WERI-Rb-1 (cell line): ENCODE data around the gene LPP.

ENCODE experiments used
- DNase-seq: peaks from one replicate; pipeline ENCODE4 v3.0.0-alpha.2; 2020
- H3K27ac ChIP-seq: fragments of 250-450 bp; sonication (Bioruptor Pico); 2 replicates; pipeline ENCODE4 v1.5.1; 2020; ENCODE audit warnings: mild to moderate bottlenecking, moderate library complexity
- H3K27me3 ChIP-seq: fragments of 250-450 bp; sonication (Bioruptor Pico); 2 replicates; pipeline ENCODE4 v1.5.1; 2021; ENCODE audit warnings: mild to moderate bottlenecking, low read depth, moderate library complexity; ENCODE audit not compliant: insufficient read depth, severe bottlenecking
- H3K36me3 ChIP-seq: fragments of 250-450 bp; sonication (Bioruptor Pico); 2 replicates; pipeline ENCODE4 v1.5.1; 2020; ENCODE audit warnings: mild to moderate bottlenecking, moderate library complexity
- H3K4me3 ChIP-seq: 2 replicates; pipeline ENCODE4 v1.5.1; 2011; ENCODE audit warnings: low read depth, mild to moderate bottlenecking, control low read depth, low read length
- H3K9me3 ChIP-seq: fragments of 250-450 bp; sonication (Bioruptor Pico); 2 replicates; pipeline ENCODE4 v1.5.1; 2021; ENCODE audit warnings: mild to moderate bottlenecking, moderate library complexity; ENCODE audit not compliant: severe bottlenecking
- CTCF ChIP-seq: IDR thresholded peaks from 2 replicates; pipeline ENCODE4 v1.5.1; 2011; ENCODE audit warnings: low read depth, mild to moderate bottlenecking, control low read depth, inconsistent platforms, low read length

Gene LPP

DNA sequence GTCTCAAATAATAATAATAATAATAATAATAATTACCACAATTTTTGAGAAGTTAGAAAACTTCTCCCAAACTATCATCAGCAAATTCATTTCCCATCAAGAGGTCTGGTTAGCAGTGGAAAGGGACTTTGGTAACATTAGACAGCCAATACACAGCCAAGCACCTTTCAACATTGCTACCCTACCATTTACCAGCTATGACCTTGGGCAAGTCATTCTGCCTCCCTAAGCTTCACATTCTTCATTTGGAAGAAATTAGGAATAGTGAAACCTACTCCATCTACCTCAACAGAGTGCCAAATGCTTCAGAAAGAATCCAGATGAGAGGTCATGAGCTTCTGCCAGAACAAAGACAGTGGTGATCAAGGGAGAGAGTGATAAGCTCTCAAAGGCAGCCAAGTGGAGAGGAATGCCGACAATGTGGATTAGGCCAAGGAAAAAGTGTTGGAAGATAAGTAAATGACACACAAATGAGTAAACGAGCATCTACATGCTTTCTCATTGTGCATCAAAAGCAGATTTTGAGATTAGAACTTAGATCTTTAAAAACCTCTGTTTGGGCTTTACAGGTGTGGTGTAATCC is 42.9 kb upstream of the LPP start:
- no peak for TF ChIP-seq CTCF
- no peak for DNase-seq
- H3K4me3 ChIP-seq = no peak overlapping the region
- H3K36me3 ChIP-seq = no peaks in the 10 kb centered on the region
- no peaks in the 10 kb centered on the region for H3K9me3 ChIP-seq
- no peaks in the 10 kb centered on the region for H3K27me3 ChIP-seq
- H3K27ac ChIP-seq = no peak overlapping the region

DNA sequence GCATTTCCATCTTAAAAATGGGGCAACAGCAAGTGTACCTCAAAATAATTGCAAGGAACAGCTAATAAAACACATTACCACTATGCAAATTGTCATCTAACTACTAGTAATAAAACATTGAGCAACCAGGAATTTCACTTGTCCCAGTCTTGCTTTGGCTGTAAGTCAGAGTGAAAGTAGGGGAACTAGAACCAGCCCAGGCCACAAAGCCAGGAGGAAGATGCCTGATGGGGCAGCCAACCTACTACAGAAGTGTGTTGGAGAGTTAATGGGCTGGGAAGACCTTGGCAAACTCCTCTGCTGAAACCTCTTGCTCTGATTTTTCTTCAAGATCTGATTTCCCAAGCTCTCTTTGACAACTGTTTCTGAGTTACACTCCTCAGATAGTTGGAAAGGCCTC is 40.2 kb upstream of the LPP start:
- Histone ChIP-seq H3K9me3 (peaks cover 5% of the 10 kb centered on the region), H3K4me3 (no peak overlapping the region), H3K36me3 (no peaks in the 10 kb centered on the region), H3K27ac (no peak overlapping the region), H3K27me3 (no peaks in the 10 kb centered on the region)
- DNase-seq = no peak
- TF ChIP-seq CTCF = no peak

- no peak for TF ChIP-seq CTCF
- H3K27me3 ChIP-seq = no peaks in the 10 kb centered on the region
- DNase-seq = no peak
- no peak overlapping the region for H3K27ac ChIP-seq
- no peak overlapping the region for H3K4me3 ChIP-seq
- no peaks in the 10 kb centered on the region for H3K36me3 ChIP-seq
- H3K9me3 ChIP-seq = peaks cover 5% of the 10 kb centered on the region
These were observed 34.1 kb upstream of the LPP start for GRCh38 chr3:188119846-188120245.

DNA sequence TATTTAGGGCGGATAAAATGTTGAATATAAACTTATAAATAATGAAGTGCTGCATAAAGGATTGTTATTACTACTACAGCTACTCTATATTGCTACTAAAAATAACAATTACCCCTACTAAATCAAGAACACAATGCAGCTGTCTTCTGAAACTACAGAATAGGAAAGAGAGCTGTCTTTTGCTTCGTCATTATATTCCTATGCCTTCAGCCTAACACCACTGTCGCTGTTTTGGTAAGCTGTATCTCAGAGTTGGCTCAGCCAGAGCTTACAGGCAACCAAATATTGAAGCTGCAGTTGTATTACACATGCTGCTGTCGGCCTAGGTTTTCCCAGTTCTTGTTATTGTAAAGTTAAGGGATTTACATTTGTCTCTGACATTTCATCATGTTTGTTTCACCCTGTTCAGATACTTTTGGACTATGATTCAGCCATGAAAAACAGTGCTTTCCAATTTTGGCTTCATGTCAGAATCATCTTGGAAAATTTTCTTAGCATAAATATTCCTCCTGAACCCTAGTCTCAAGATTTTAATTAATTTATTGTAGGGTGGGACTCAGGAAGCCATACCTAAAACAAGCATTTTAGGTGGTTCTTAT is 31.3 kb upstream of the LPP start:
- DNase-seq = no peak
- H3K27ac ChIP-seq = no peak overlapping the region
- H3K27me3 ChIP-seq = no peaks in the 10 kb centered on the region
- H3K36me3 ChIP-seq = no peaks in the 10 kb centered on the region
- no peak for TF ChIP-seq CTCF
- H3K9me3 ChIP-seq = no peaks in the 10 kb centered on the region
- H3K4me3 ChIP-seq = no peak overlapping the region

- no peaks in the 10 kb centered on the region for H3K9me3 ChIP-seq
- TF ChIP-seq CTCF = no peak
- no peak overlapping the region for H3K27ac ChIP-seq
- no peak overlapping the region for H3K4me3 ChIP-seq
- DNase-seq = no peak
- no peaks in the 10 kb centered on the region for H3K36me3 ChIP-seq
- no peaks in the 10 kb centered on the region for H3K27me3 ChIP-seq
These were observed 30.6 kb upstream of the LPP start for GRCh38 chr3:188123170-188123905.
